ENCODE results near the gene UBAC1.

GRCh38 chr9:135997090-135998015, 36.2 kb upstream of the UBAC1 start:
- no peak for TF ChIP-seq EZH2 (IDR thresholded peaks at IDR 0.05; ENCODE audit: borderline replicate concordance, low read depth, low read length, poor library complexity, severe bottlenecking)
- TF ChIP-seq, protein P1, sequence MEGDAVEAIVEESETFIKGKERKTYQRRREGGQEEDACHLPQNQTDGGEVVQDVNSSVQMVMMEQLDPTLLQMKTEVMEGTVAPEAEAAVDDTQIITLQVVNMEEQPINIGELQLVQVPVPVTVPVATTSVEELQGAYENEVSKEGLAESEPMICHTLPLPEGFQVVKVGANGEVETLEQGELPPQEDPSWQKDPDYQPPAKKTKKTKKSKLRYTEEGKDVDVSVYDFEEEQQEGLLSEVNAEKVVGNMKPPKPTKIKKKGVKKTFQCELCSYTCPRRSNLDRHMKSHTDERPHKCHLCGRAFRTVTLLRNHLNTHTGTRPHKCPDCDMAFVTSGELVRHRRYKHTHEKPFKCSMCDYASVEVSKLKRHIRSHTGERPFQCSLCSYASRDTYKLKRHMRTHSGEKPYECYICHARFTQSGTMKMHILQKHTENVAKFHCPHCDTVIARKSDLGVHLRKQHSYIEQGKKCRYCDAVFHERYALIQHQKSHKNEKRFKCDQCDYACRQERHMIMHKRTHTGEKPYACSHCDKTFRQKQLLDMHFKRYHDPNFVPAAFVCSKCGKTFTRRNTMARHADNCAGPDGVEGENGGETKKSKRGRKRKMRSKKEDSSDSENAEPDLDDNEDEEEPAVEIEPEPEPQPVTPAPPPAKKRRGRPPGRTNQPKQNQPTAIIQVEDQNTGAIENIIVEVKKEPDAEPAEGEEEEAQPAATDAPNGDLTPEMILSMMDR (conservative IDR thresholded peaks at IDR 0.05; ENCODE audit: low read depth, low read length), result no peak
